Measurements from ENCODE around the gene ZKSCAN1. TPM values are rescaled to one million over a fixed set of nuclear protein-coding genes. Genes with fewer than 3 reads are reported as not detected.

ZKSCAN1 gene
- total RNA-seq, 2 donors from 2014 or later: 36.7 to 47.0 TPM

- ATAC-seq (no peak), DNase-seq (no peak)
- intact Hi-C loops (cut with DNase I): no loop called here
Observed at GRCh38 chr7:100090527-100091410, 75.4 kb downstream of the ZKSCAN1 start.

Other genes with a start within 250 kb of the ZKSCAN1 start
- gene CYP3A4, start 231.4 kb upstream of the ZKSCAN1 start, total RNA-seq: under 1 TPM; 0.32 to 0.34 TPM
- under 1 TPM in 1 of 2 donors, not detected in 1; 0.16 TPM for gene CYP3A43, start 187.6 kb upstream of the ZKSCAN1 start, total RNA-seq
- gene OR2AE1, start 138.6 kb upstream of the ZKSCAN1 start, total RNA-seq: under 1 TPM in 1 of 2 donors, not detected in 1; 0.24 TPM
- gene TRIM4, start 96.1 kb upstream of the ZKSCAN1 start, total RNA-seq: 10 to 100 TPM in 1 of 2 donors, 1 to 10 TPM in 1; 9.6 to 11.1 TPM
- under 1 TPM; 0.37 to 0.59 TPM for gene GJC3, start 86.0 kb upstream of the ZKSCAN1 start, total RNA-seq
- 10 to 100 TPM; 36.2 to 91.1 TPM for gene AZGP1, start 39.6 kb upstream of the ZKSCAN1 start, total RNA-seq
- 1 to 10 TPM; 8.4 to 9.1 TPM for gene ZSCAN21, start 34.2 kb downstream of the ZKSCAN1 start, total RNA-seq
- gene ZNF3, start 66.1 kb downstream of the ZKSCAN1 start, total RNA-seq: 10 to 100 TPM; 14.6 to 17.3 TPM
- 100 to 1,000 TPM in 1 of 2 donors, 10 to 100 TPM in 1; 90.0 to 109 TPM for gene COPS6, start 73.4 kb downstream of the ZKSCAN1 start, total RNA-seq
- gene MCM7, start 85.8 kb downstream of the ZKSCAN1 start, total RNA-seq: 10 to 100 TPM; 17.7 to 31.7 TPM
- 10 to 100 TPM; 11.1 to 13.2 TPM for gene AP4M1, start 86.0 kb downstream of the ZKSCAN1 start, total RNA-seq
- gene TAF6, start 103.8 kb downstream of the ZKSCAN1 start, total RNA-seq: 10 to 100 TPM; 29.1 to 30.6 TPM
- 10 to 100 TPM in 1 of 2 donors, 1 to 10 TPM in 1; 9.0 to 13.3 TPM for gene CNPY4, start 104.0 kb downstream of the ZKSCAN1 start, total RNA-seq
- gene MBLAC1, start 111.4 kb downstream of the ZKSCAN1 start, total RNA-seq: 1 to 10 TPM; 2.7 TPM
- gene LAMTOR4, start 133.3 kb downstream of the ZKSCAN1 start, total RNA-seq: 100 to 1,000 TPM; 104 to 113 TPM
- gene TRAPPC14, start 143.1 kb downstream of the ZKSCAN1 start, total RNA-seq: 10 to 100 TPM in 1 of 2 donors, 1 to 10 TPM in 1; 8.3 to 12.2 TPM
- 1 to 10 TPM; 2.2 to 3.4 TPM for gene GAL3ST4, start 153.0 kb downstream of the ZKSCAN1 start, total RNA-seq
- under 1 TPM; 0.58 to 0.85 TPM for gene GPC2, start 161.8 kb downstream of the ZKSCAN1 start, total RNA-seq
- under 1 TPM in 1 of 2 donors, not detected in 1; 0.68 TPM for gene STAG3, start 162.3 kb downstream of the ZKSCAN1 start, total RNA-seq
- gene PVRIG, start 204.4 kb downstream of the ZKSCAN1 start, total RNA-seq: under 1 TPM in 1 of 2 donors, not detected in 1; 0.94 TPM

All from left cardiac atrium (tissue), 4 donors.